NCI-H1105 (cell line): ENCODE results near the gene OR10G7.
"Not testable (repeated sequence)": the region's sequence is repeated elsewhere in the genome, so short reads cannot be mapped to it uniquely, and the experiment has no call there.

Experiments
- DNase-seq: peaks from one replicate; lab custom pipeline; 2025; lab: John Stamatoyannopoulos, UW

Gene OR10G7

GRCh38 chr11:124039557-124039956, 1.6 kb downstream of the OR10G7 start:
- DNase-seq, result no peak

GRCh38 chr11:124036666-124037065, 4.5 kb downstream of the OR10G7 start:
- no peak for DNase-seq

DNA sequence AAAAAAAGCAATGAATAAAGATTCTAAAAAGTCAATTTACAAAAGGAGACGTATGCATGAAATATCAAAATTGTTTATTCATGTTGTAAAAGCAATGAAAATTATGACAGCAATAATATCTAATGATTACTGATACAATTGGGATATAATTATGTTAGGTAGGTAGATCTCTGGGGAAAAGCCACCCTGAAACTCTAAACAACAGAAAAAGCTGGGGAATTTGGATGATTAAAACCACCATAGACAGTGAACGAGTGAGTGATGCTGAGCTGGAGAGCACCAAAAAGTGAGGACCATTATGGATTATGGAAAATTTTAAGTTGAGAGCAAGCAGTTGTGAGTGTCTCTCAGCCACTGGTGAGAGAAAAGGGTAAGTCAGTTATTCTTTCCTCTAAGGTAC, 14.6 kb downstream of the OR10G7 start, which contains the start of gene OR10G8:
OR10G8 (plus strand) TSS at position 301 of the 400 bp plus-strand sequence. CDS start 2,825 bp downstream, outside the sequence.
- no peak for DNase-seq

GRCh38 chr11:124015837-124016236, 25.3 kb downstream of the OR10G7 start:
- not testable (repeated sequence) for DNase-seq

DNA sequence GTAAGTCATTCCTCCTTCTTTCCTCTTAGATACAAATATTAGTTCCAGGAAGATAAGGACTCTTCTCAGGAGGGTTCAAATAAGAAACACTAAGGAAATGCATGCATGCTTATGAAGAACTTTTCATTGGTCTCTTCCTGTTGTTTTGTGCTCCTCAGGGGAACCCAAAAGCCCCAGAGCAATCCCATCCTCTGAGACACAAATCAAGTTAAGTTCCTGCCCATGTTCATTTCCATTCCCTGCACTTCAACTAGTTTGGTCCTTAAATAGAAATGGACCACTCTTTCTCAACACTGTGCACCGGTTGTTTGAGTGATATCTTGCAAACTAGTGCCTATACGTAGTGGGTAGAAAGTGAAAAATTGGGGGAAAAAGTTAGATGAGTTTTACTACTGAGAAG, 28.4 kb downstream of the OR10G7 start, which contains the start of gene OR10G4:
OR10G4 (plus strand) TSS at position 301 of the 400 bp plus-strand sequence. CDS start 2,578 bp downstream, outside the sequence.
- DNase-seq, result no peak

- no peak for DNase-seq
These were observed 46.0 kb downstream of the OR10G7 start, which contains the start of gene OR10G6 for GRCh38 chr11:123995119-123995518. Gene OR10G6, minus strand, starts transcription at chr11:123995161. Its CDS starts 0 bp downstream, at chr11:123995161.
